Measurements from ENCODE around the gene FDXR.

DNA sequence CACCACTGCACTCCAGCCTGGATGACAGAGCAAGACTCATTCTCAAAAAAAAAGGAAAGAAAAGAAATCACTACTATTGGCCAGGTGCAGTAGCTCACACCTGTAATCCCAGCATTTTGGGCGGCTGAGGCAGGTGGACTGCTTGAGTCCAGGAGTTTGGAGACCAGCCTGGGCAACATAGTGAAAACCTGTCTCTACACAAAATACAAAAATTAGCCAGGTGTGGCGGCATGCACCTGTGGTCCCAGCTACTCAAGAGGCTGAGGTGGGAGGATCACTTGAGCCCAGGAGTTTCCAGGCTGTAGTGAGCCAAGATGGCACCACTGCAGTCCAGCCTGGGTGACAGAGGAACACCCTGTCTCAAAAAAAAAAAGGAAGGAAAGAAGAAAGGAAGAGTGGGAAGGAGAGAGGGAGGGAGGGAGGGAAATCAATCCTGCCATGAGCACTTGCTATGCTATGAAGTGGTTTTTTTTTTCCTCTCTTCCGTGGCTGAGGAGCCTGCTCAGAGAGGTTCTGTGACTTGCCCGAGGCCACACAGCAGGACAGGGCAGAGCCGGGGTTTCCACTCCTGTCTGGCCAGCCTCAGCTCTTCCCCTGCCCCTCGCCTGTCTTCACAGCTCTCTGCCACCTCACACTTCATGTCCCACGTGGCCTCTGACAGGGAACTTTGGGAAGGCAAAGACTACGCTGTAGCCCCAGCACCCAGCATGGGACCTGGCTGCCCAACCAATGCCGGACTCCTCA, 24.0 kb downstream of the FDXR start:
- TF ChIP-seq, protein P1, sequence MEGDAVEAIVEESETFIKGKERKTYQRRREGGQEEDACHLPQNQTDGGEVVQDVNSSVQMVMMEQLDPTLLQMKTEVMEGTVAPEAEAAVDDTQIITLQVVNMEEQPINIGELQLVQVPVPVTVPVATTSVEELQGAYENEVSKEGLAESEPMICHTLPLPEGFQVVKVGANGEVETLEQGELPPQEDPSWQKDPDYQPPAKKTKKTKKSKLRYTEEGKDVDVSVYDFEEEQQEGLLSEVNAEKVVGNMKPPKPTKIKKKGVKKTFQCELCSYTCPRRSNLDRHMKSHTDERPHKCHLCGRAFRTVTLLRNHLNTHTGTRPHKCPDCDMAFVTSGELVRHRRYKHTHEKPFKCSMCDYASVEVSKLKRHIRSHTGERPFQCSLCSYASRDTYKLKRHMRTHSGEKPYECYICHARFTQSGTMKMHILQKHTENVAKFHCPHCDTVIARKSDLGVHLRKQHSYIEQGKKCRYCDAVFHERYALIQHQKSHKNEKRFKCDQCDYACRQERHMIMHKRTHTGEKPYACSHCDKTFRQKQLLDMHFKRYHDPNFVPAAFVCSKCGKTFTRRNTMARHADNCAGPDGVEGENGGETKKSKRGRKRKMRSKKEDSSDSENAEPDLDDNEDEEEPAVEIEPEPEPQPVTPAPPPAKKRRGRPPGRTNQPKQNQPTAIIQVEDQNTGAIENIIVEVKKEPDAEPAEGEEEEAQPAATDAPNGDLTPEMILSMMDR (IDR thresholded peaks at IDR 0.05; ENCODE audit: low read depth, low read length, missing input control) = no peak
- TF ChIP-seq, protein P2, sequence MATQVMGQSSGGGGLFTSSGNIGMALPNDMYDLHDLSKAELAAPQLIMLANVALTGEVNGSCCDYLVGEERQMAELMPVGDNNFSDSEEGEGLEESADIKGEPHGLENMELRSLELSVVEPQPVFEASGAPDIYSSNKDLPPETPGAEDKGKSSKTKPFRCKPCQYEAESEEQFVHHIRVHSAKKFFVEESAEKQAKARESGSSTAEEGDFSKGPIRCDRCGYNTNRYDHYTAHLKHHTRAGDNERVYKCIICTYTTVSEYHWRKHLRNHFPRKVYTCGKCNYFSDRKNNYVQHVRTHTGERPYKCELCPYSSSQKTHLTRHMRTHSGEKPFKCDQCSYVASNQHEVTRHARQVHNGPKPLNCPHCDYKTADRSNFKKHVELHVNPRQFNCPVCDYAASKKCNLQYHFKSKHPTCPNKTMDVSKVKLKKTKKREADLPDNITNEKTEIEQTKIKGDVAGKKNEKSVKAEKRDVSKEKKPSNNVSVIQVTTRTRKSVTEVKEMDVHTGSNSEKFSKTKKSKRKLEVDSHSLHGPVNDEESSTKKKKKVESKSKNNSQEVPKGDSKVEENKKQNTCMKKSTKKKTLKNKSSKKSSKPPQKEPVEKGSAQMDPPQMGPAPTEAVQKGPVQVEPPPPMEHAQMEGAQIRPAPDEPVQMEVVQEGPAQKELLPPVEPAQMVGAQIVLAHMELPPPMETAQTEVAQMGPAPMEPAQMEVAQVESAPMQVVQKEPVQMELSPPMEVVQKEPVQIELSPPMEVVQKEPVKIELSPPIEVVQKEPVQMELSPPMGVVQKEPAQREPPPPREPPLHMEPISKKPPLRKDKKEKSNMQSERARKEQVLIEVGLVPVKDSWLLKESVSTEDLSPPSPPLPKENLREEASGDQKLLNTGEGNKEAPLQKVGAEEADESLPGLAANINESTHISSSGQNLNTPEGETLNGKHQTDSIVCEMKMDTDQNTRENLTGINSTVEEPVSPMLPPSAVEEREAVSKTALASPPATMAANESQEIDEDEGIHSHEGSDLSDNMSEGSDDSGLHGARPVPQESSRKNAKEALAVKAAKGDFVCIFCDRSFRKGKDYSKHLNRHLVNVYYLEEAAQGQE (IDR thresholded peaks at IDR 0.05) = no peak
- no peak for TF ChIP-seq YY1 (IDR thresholded peaks at IDR 0.05)
- no peak for TF ChIP-seq SP1 (IDR thresholded peaks at IDR 0.05)
- no peak for TF ChIP-seq TAF1 (conservative IDR thresholded peaks at IDR 0.05)
- no peak for TF ChIP-seq RXRA (IDR thresholded peaks at IDR 0.05)
- no peak for TF ChIP-seq JUND (IDR thresholded peaks at IDR 0.05)
- no peak for TF ChIP-seq RAD21 (IDR thresholded peaks at IDR 0.05)
- TF ChIP-seq HNF4G (IDR thresholded peaks at IDR 0.05) = no peak
- no peak for TF ChIP-seq GABPA (IDR thresholded peaks at IDR 0.05 in 1 of 2, conservative IDR thresholded peaks at IDR 0.05 in 1 of 2)
- TF ChIP-seq, protein P3, sequence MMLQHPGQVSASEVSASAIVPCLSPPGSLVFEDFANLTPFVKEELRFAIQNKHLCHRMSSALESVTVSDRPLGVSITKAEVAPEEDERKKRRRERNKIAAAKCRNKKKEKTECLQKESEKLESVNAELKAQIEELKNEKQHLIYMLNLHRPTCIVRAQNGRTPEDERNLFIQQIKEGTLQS (IDR thresholded peaks at IDR 0.05) = no peak
- no peak for TF ChIP-seq EGR1 (IDR thresholded peaks at IDR 0.05; ENCODE audit: low read depth in 2 of 2)
- no peak for TF ChIP-seq FOXA1 (IDR thresholded peaks at IDR 0.05)

Data from liver (tissue), 3 donors.